ENCODE measurements around the gene PCNP. TPM values are rescaled to one million over a fixed set of nuclear protein-coding genes. Genes with fewer than 3 reads are reported as not detected.

Gene PCNP
- total RNA-seq: 81.3 and 103 TPM in 2 replicates

GRCh38 chr3:101573449-101574387 lies at the start of gene PCNP:
Gene PCNP (plus strand): TSS chr3:101574180. CDS start chr3:101574216, 36 bp downstream.

GRCh38 chr3:101561630-101562328 lies 12.2 kb upstream of the PCNP start, which contains the start of gene TRMT10C:
Gene TRMT10C (plus strand): TSS chr3:101561868. CDS start chr3:101564782, 2,914 bp downstream.

Other genes with a start within 250 kb of the PCNP start
- 7.6 and 11.9 TPM in 2 replicates for gene SENP7, start 61.0 kb upstream of the PCNP start, total RNA-seq
- gene TRMT10C, start 12.3 kb upstream of the PCNP start, total RNA-seq: 15.4 and 18.5 TPM in 2 replicates
- 21.5 and 22.7 TPM in 2 replicates for gene ZBTB11, start 103.0 kb downstream of the PCNP start, total RNA-seq
- gene RPL24, start 112.5 kb downstream of the PCNP start, total RNA-seq: 985 and 1,440 TPM in 2 replicates
- gene CEP97, start 150.4 kb downstream of the PCNP start, total RNA-seq: 10.8 and 12.3 TPM in 2 replicates
- gene NXPE3, start 205.0 kb downstream of the PCNP start, total RNA-seq: 27.1 and 40.8 TPM in 2 replicates